Measurements from ENCODE around the gene AP1M1.

DNA sequence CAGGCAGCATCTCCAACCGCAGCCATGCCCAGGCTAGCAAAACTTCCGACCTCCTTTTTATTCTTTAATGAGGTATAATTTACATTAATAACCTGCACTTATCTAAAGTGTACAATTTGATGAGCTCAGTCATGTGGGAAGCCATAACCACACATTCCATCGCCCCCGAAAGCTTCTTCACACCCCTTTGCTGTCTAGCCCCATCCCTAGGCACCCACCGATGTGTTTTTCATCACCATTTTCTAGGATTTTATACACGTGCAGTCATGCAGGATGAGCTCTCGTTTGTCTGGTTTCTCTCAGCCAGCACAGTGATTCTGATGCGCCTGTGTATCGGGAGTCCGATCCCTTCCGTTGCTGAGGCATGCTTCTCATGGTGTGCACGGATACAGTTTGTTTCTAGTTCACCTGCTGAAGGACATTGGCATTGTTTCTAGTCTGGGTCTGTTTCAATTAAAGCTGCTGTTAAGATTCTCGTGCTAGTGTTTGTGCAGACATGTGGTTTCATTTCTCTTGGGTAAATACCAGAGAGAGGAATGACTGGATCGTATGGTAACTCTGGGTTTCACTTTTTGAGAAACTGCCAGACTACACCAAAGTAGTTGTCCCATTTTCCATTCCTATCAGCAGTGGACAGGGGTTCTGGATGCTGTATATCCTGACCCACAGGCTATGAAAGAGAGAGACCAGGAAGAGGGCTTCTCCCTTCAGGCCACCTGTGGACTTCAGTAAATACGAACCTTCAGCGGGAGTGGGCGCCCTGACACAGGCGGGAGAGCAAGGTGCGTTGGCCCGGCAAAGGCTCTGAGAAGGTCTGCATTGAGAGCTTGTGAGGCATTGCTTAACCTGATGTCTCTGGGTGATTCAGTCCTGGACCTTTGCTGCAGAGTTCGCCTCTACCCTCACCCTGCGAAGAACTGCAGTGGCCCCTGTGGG is 4.9 kb downstream of the AP1M1 start:
- TF ChIP-seq, protein P1, sequence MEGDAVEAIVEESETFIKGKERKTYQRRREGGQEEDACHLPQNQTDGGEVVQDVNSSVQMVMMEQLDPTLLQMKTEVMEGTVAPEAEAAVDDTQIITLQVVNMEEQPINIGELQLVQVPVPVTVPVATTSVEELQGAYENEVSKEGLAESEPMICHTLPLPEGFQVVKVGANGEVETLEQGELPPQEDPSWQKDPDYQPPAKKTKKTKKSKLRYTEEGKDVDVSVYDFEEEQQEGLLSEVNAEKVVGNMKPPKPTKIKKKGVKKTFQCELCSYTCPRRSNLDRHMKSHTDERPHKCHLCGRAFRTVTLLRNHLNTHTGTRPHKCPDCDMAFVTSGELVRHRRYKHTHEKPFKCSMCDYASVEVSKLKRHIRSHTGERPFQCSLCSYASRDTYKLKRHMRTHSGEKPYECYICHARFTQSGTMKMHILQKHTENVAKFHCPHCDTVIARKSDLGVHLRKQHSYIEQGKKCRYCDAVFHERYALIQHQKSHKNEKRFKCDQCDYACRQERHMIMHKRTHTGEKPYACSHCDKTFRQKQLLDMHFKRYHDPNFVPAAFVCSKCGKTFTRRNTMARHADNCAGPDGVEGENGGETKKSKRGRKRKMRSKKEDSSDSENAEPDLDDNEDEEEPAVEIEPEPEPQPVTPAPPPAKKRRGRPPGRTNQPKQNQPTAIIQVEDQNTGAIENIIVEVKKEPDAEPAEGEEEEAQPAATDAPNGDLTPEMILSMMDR (IDR thresholded peaks at IDR 0.05; ENCODE audit: insufficient read depth, low read length, poor library complexity, severe bottlenecking) = no peak
- no peak for TF ChIP-seq EZH2phosphoT487 (conservative IDR thresholded peaks at IDR 0.05; ENCODE audit: low read length)

Data from SU-DHL-6 (cell line).